Brain microvascular endothelial cell (primary cell): Measurements from ENCODE around the gene MZB1.

Source experiments
- DNase-seq: peaks from one replicate; pipeline ENCODE4 v3.0.0-alpha.2; 2020
- H3K27ac ChIP-seq: fragments of 250-450 bp; sonication (Bioruptor Pico); 2 replicates; pipeline ENCODE4 v1.5.1; 2020; ENCODE audit warnings: mild to moderate bottlenecking, moderate library complexity
- H3K27me3 ChIP-seq: fragments of 250-450 bp; sonication (Bioruptor Pico); replicated peaks from 2 replicates; pipeline ENCODE4 v1.5.1; 2020; ENCODE audit warnings: mild to moderate bottlenecking
- H3K36me3 ChIP-seq: fragments of 250-450 bp; sonication (Bioruptor Pico); replicated peaks from 2 replicates; pipeline ENCODE4 v1.5.1; 2020; ENCODE audit warnings: mild to moderate bottlenecking
- H3K4me3 ChIP-seq: 2 replicates; pipeline ENCODE4 v1.5.1; 2011; ENCODE audit warnings: low read depth, mild to moderate bottlenecking, control low read depth, low read length, moderate library complexity
- in situ Hi-C: cut with HindIII; loops from 2 replicates; pipeline ENCODE4 v1.10.0; 2017; ENCODE audit warnings: low sequenced_read_pairs, low pct_ligation_motif_present
- TF ChIP-seq, protein P1 (sequence below): IDR thresholded peaks from 2 replicates; pipeline ENCODE4 v1.5.1; 2011; ENCODE audit warnings: low read depth, mild to moderate bottlenecking, moderate library complexity, low read length, control low read depth, inconsistent platforms; ENCODE audit errors: missing control alignments

MZB1 gene

DNA sequence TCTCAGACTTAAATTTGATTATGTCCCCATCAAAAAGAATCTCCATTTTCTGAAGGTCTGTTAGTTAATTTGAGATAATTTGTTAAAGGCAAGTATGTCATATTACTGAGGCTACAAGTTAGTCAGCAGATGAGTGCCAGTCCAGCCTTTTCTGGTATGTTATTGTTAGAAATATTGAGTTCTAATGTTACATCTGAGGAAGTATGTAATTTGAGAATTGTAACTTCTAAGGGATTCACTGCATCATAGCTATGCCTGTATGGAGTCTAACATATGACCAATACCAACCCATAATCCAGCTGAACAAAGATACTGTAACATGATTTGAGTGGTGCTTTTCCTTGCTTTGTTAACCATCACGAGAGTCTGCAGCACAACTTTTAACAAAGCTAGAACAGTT is 20.5 kb downstream of the MZB1 start:
- peak; percentile 63 for DNase-seq
- peak overlapping the region; percentile 38 for H3K27ac ChIP-seq
- no peaks in the 10 kb centered on the region for H3K27me3 ChIP-seq
- in situ Hi-C loops: no loop called here
- peaks cover 29% of the 10 kb centered on the region for H3K36me3 ChIP-seq
- TF ChIP-seq, protein P1, sequence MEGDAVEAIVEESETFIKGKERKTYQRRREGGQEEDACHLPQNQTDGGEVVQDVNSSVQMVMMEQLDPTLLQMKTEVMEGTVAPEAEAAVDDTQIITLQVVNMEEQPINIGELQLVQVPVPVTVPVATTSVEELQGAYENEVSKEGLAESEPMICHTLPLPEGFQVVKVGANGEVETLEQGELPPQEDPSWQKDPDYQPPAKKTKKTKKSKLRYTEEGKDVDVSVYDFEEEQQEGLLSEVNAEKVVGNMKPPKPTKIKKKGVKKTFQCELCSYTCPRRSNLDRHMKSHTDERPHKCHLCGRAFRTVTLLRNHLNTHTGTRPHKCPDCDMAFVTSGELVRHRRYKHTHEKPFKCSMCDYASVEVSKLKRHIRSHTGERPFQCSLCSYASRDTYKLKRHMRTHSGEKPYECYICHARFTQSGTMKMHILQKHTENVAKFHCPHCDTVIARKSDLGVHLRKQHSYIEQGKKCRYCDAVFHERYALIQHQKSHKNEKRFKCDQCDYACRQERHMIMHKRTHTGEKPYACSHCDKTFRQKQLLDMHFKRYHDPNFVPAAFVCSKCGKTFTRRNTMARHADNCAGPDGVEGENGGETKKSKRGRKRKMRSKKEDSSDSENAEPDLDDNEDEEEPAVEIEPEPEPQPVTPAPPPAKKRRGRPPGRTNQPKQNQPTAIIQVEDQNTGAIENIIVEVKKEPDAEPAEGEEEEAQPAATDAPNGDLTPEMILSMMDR: no peak
- H3K4me3 ChIP-seq: no peak overlapping the region

DNA sequence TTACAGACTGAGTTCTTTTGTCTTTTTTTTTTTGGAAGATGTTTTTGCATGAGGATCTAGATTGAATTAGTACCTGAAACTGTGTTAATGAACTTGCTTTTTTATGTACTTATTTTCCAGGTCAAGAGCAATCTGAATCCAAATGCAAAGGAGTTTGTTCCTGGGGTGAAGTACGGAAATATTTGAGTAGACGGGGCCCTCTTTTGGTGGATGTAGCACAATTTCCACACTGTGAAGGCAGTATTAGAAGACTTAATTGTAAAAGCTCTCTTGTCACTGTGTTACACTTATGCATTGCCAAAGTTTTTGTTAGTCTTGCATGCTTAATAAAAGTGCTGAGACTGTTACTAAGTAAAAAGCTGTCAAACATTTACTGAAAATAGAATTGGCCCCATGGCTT is 21.1 kb downstream of the MZB1 start:
- DNase-seq: no peak
- in situ Hi-C loops: no loop called here
- Histone ChIP-seq H3K27ac (peak overlapping the region; percentile 38), H3K4me3 (no peak overlapping the region), H3K27me3 (no peaks in the 10 kb centered on the region), H3K36me3 (peaks cover 35% of the 10 kb centered on the region)
- TF ChIP-seq, protein P1: peak; percentile 12

DNA sequence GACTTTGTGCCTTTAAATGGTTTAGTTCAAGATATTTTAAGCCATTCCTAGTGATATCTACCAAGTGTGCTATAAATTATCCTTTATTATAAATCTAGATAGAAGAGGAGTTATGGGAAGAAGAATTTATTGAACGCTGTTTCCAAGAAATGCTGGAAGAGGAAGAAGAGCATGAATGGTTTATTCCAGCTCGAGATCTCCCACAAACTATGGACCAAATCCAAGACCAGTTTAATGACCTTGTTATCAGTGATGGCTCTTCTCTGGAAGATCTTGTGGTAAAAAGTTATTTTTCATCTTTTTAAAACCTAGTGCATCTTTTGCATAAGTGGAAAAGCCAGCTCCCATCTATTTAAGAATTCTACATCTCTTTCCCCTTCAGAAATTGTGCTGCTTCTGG is 25.2 kb downstream of the MZB1 start:
- H3K27me3 ChIP-seq: no peaks in the 10 kb centered on the region
- in situ Hi-C loops: no loop called here
- peaks cover 28% of the 10 kb centered on the region for H3K36me3 ChIP-seq
- TF ChIP-seq, protein P1: no peak
- no peak overlapping the region for H3K4me3 ChIP-seq
- DNase-seq: no peak
- no peak overlapping the region for H3K27ac ChIP-seq

DNA sequence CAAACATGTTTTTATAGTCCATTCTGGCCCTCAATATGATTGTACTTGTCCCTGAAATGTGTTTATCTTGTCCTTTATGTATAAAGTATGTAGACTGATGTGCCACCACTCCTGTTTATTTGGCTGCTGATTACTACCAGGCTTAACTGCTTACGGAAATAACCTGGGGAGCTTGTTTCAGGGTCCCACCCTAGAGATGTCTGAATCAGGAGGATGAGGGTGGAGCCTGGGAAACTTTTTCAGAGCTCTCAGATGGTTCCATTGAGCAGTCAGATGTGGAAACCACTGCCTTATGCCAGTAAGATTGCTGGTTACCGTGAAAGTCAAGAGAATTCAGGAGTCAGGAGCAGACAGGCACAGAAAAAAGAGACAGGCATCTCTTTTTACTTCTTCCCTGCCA is 25.8 kb downstream of the MZB1 start:
- H3K36me3 ChIP-seq: peaks cover 28% of the 10 kb centered on the region
- no peak overlapping the region for H3K4me3 ChIP-seq
- no peak for DNase-seq
- in situ Hi-C loops: no loop called here
- no peak overlapping the region for H3K27ac ChIP-seq
- no peaks in the 10 kb centered on the region for H3K27me3 ChIP-seq
- TF ChIP-seq, protein P1: no peak

DNA sequence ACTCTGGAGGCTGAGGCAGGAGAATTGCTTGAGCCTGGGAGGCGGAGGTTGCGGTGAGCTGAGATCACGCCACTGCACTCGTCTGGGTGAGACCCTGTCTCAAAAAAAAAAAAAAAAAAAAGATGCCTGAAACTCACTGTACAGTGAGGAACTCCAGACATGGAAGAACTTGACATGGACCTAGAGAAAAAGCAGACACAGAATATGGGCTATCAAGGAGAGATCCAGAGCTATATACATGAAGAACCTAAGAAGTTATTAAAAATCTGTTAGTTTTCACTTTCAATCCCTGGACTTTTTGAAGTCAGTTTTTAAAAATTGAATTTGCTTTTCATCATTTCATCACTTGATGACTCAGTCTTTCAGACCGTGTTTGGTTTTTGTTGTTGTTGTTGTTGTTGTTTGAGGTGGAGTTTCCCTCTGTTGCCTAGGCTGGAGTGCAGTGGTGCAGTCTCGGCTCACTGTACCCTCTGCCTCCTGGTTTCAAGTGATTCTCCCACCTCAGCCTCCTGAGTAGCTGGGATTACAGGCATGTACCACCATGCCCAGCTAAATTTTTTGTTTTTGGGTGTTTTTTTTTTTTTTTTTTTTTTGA is 27.8 kb downstream of the MZB1 start:
- H3K27ac ChIP-seq: no peak overlapping the region
- no peak for DNase-seq
- H3K27me3 ChIP-seq: no peaks in the 10 kb centered on the region
- peaks cover 25% of the 10 kb centered on the region for H3K36me3 ChIP-seq
- in situ Hi-C loops: no loop called here
- TF ChIP-seq, protein P1: no peak
- no peak overlapping the region for H3K4me3 ChIP-seq

DNA sequence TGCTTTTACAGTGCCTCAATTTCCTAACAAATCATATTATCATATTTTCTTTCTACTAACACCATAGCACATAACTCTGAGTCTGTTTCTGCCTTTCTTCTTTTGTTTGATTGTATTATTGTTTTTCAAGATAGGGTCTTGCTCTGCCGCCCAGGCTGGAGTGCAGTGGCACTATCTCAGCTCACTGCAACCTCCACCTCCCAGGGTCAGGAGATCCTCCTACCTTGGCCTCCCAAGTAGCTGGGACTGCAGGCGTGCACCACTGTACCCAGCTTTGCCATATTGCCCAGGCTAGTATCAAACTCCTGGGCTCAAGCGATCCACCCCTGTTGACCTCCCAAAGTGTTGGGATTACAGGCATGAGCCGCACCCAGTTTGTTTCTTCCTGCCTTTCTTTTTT is 29.3 kb downstream of the MZB1 start:
- in situ Hi-C loops: no loop called here
- peaks cover 17% of the 10 kb centered on the region for H3K36me3 ChIP-seq
- H3K27me3 ChIP-seq: no peaks in the 10 kb centered on the region
- TF ChIP-seq, protein P1: no peak
- H3K27ac ChIP-seq: no peak overlapping the region
- DNase-seq: no peak
- no peak overlapping the region for H3K4me3 ChIP-seq
